Testis (tissue), 3 donors: ENCODE results near the gene B4GALNT4. TPM values are rescaled to one million over a fixed set of nuclear protein-coding genes. Genes with fewer than 3 reads are reported as not detected.
A peak's percentile ranks its signal among the peaks of the same experiment; 100 is the strongest.

Source experiments
- DNase-seq: peaks from one replicate; pipeline ENCODE4 v3.0.0-alpha.2; 2019
- H3K27ac ChIP-seq, 2 donors: fragments of 200-600 bp; sonication (generic); one replicate each; pipeline ENCODE4 v1.5.1; 2019
- H3K27me3 ChIP-seq: fragments of 200-600 bp; sonication (generic); one replicate; pipeline ENCODE4 v1.5.1; 2019
- H3K36me3 ChIP-seq: fragments of 200-600 bp; sonication (generic); one replicate; pipeline ENCODE4 v1.5.1; 2017; ENCODE audit warnings: low read depth; ENCODE audit errors: missing control alignments
- H3K4me1 ChIP-seq: fragments of 200-600 bp; sonication (generic); one replicate; pipeline ENCODE4 v1.5.1; 2019
- H3K4me3 ChIP-seq, 2 donors: fragments of 200-600 bp; sonication (generic); one replicate each; pipeline ENCODE4 v1.5.1; 2017 to 2019
- H3K9me3 ChIP-seq: fragments of 200-600 bp; sonication (generic); one replicate; pipeline ENCODE4 v1.5.1; 2017
- POLR2A ChIP-seq: fragments of 450-650 bp; IDR thresholded peaks from one replicate; pipeline ENCODE4 v1.6.1; 2017; ENCODE audit warnings: antibody characterized with exemption, mild to moderate bottlenecking, moderate library complexity
- WGBS, 2 donors: methylation state at CpG; one replicate each; pipeline ENCODE4 v1.1.5; 2018; 5-methylcytosine and 5-hydroxymethylcytosine counted together
- intact Hi-C: fragments of 100-400 bp; cut with DNase I; formaldehyde crosslinking; loops from one replicate; pipeline ENCODE4 v1.15.1; 2023; ENCODE audit warnings: low total_unique reads
- polyA plus RNA-seq: library from polyadenylated mRNA; stranded (reverse); fragments of 350-450 nt; fragmentation: Illumina TruSeq; extraction: RNeasy Lipid Tissue Mini Kit (QIAGEN cat#74804); gene quantifications from one replicate; pipeline ENCODE4 v1.2.3, GENCODE V29; 2014; ENCODE audit warnings: low read depth, low replicate concordance; ENCODE audit not compliant: insufficient read depth
- total RNA-seq, 2 donors: library from RNA; depleted of rRNA; stranded (reverse); fragments of >200 nt; gene quantifications; one replicate each; pipeline ENCODE4 v1.2.3, GENCODE V29; 2016
- TF ChIP-seq, protein P1 (sequence below), 3 experiments: fragments of 450-650 bp in 2 of 3; fragments of 200-600 bp in 1 of 3; sonication (generic) in 1 of 3; IDR thresholded peaks; one replicate each; pipeline ENCODE4 v1.5.1; 2016 to 2019; ENCODE audit warnings: antibody characterized with exemption in 3 of 3, mild to moderate bottlenecking in 2 of 3, moderate library complexity in 1 of 3

Gene B4GALNT4
- total and polyA plus RNA-seq, 3 donors from 2014 or later: 4.3 to 10.1 (median 7.2) TPM

DNA sequence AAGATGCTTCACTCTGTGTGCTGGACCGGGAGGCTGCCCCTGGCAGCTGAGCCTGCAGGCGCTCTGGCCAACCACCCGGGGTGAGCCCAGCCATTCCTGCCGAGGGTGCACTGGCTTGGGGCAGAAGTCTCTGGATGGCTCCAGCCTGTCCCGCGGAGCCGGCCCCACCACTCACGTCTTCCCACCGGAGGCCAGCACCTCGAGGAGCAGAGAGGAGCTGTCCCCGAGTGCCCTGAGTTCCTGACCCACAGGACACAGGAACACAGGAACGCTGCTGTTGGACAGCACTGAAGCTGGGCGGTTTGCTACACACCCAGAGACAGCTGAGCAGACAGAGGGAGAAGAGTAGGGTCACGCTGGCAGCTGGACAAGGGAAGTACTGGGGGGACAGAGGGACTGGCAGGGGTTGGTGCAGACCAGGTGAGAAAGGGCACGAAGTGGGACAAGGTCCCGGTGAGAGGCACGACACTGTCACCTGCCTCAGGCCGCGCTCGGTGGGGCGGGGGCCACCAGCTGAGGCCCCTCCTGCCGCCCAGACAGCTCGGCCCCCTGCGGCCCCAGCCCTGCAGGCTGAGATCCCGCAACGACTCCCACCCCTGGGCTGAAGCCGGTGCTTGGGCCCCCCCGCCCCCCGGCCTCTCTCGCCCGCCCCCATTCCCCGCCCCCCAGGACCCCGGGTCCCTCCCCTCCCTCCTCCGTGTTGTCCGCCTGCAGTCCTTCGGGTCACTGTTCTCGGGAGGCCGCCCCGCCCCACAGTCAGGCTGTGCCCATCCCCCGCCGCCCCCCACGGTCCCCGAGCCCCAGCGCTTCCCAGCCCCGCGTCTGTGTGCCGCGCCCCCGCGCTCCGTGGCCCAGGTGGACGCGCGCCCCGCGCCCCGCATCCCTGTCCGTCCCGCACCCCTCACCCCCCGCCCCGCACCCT lies 624 bp upstream of the B4GALNT4 start:
- H3K27me3 ChIP-seq: no peaks in the 10 kb centered on the region
- peak; percentile 50 for DNase-seq
- intact Hi-C loops: no loop called here

DNA sequence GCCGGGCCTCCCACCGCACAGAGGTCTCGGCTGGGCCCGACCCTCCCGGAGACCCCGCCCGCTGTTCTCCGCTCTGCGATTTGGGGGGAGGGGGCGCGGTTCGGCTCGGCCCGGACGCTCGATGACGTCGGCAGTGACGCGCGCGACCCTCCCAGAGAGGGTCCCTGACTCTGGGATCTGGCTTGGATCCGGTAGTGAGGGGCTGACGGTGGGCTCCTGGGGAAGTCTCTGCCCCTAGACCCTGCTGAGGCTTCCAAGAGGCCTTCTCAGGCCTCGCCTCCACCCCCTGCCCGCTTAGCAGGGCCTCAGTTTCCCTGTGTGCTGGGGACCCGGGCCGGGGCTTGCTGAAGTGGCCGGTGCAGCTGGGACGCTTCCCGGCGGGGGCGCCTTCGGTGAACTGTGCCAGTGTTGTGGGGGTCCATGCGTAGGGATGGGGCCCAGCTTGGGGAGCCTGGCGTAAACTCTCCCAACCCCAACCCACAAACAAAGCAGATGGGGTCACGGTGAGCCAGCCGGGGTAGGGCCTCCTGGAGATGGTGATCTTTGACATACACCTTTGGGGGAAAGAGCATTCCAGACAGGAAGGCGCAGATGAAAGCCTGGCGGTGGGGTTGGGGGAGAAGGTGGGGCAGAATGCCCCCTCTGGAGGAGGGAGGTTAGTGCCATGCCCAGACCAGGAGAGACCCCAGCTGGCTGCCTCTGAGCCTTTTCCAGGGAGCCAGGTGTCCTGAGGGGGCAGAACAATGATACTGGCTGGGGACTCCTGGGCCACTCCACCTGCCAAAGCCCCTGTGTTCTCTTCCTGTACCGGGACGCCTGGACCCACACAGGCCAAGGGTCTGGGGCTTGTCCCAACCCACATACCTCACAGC lies 1.0 kb downstream of the B4GALNT4 start:
- H3K4me1 ChIP-seq: peaks cover 11% of the 10 kb centered on the region
- WGBS, 2 donors: 31 to 46% methylated on average over 7 to 39 of the region's 42 CpGs
- H3K27me3 ChIP-seq: no peaks in the 10 kb centered on the region
- H3K4me3 ChIP-seq: no peak overlapping the region
- intact Hi-C loops: no loop called here
- no peaks in the 10 kb centered on the region for H3K9me3 ChIP-seq
- no peaks in the 10 kb centered on the region for H3K36me3 ChIP-seq
- DNase-seq: no peak
- TF ChIP-seq, protein P1, sequence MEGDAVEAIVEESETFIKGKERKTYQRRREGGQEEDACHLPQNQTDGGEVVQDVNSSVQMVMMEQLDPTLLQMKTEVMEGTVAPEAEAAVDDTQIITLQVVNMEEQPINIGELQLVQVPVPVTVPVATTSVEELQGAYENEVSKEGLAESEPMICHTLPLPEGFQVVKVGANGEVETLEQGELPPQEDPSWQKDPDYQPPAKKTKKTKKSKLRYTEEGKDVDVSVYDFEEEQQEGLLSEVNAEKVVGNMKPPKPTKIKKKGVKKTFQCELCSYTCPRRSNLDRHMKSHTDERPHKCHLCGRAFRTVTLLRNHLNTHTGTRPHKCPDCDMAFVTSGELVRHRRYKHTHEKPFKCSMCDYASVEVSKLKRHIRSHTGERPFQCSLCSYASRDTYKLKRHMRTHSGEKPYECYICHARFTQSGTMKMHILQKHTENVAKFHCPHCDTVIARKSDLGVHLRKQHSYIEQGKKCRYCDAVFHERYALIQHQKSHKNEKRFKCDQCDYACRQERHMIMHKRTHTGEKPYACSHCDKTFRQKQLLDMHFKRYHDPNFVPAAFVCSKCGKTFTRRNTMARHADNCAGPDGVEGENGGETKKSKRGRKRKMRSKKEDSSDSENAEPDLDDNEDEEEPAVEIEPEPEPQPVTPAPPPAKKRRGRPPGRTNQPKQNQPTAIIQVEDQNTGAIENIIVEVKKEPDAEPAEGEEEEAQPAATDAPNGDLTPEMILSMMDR (IDR thresholded peaks at IDR 0.05): no peak
- H3K27ac ChIP-seq: no peak overlapping the region

More for the DNA sequence above, 624 bp upstream of the B4GALNT4 start:
- WGBS, 2 donors: 0 to 2% methylated on average over 6 to 21 of the region's 61 CpGs
- TF ChIP-seq, protein P1 (IDR thresholded peaks at IDR 0.05): no peak
- no peak for TF ChIP-seq POLR2A
- Histone ChIP-seq H3K36me3 (no peaks in the 10 kb centered on the region), H3K4me3 (peak overlapping the region in 1 of 2 donors; percentile 31), H3K4me1 (peaks cover 11% of the 10 kb centered on the region), H3K9me3 (no peaks in the 10 kb centered on the region), H3K27ac (no peak overlapping the region)

DNA sequence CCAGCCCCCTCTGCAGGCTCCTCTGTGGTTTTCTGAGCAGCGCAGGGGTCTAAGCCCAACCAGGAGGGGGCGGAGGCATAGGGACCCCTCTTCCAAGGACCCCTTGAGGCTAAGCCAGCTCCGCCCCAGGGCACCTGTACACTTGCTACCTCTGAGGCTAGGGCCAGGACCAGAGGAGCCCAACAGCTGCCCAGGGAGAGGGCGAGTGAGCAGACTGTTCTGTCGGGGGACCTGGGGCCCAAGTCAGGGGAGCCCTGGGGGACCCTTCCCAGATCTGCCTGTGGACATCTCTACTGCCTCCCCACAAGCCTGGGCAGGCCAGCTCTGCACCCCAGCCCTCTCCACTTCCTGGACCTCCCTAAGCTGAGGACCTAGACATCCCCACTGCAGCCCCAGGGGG lies 1.8 kb downstream of the B4GALNT4 start:
- H3K27me3 ChIP-seq: no peaks in the 10 kb centered on the region
- H3K4me1 ChIP-seq: peaks cover 11% of the 10 kb centered on the region
- H3K9me3 ChIP-seq: no peaks in the 10 kb centered on the region
- TF ChIP-seq, protein P1 (IDR thresholded peaks at IDR 0.05): no peak
- TF ChIP-seq POLR2A: no peak
- H3K36me3 ChIP-seq: no peaks in the 10 kb centered on the region
- DNase-seq: no peak
- intact Hi-C loops: no loop called here
- 89% methylated on average over 5 of the region's 5 CpGs; no CpG with 5 or more reads in 1 of the 2 donors for WGBS, 2 donors
- H3K4me3 ChIP-seq: no peak overlapping the region
- no peak overlapping the region for H3K27ac ChIP-seq

DNA sequence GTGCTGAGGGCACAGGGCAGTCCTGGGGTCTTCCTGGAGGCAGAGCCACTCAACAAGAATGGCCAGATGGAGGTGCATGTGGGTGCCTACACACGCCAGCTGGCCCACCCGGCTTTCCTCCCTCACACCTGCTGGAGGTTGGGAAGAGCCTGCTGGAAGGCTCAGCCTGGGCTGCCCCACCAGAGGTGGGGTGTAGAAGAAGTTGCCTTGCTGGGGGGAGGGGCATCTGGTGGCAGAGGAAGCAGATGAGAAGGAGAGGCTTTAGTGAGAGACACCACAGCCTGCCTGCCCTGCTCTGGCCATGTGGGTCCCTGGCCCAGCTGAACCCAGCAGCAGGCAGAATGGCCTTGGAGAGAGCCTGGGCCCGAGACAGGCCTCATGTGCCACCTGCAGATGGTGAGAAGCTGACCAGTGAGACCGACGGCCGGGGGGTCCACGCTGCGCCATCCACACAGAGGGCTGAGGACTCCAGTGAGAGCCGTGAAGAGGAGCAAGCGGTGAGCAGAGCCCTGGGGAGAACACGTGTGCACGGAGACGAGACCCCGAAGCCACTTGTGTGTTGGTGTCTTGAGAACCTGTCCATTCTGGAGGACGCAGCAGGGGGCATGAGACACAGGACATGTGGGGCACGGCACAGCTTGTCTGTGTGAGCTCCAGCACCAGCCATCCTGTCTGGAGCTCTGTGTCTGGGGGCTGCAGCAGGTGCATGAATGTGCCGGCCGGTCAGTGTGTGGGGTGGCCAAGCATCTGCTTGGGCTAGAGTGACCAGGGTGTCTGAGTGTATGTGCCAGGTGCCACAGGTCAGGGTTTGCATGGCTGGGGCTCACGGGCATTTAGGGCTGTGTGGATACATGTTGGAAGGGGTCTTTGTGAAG lies 2.7 kb downstream of the B4GALNT4 start:
- TF ChIP-seq POLR2A: no peak
- TF ChIP-seq, protein P1 (IDR thresholded peaks at IDR 0.05): no peak
- intact Hi-C loops: no loop called here
- Histone ChIP-seq H3K27me3 (no peaks in the 10 kb centered on the region), H3K4me3 (no peak overlapping the region), H3K4me1 (peaks cover 11% of the 10 kb centered on the region), H3K36me3 (no peaks in the 10 kb centered on the region), H3K27ac (no peak overlapping the region), H3K9me3 (no peaks in the 10 kb centered on the region)
- WGBS, 2 donors: 79 to 91% methylated on average over 18 to 19 of the region's 19 CpGs
- no peak for DNase-seq
